ENCODE results near the gene ZMIZ1.

Gene ZMIZ1

DNA sequence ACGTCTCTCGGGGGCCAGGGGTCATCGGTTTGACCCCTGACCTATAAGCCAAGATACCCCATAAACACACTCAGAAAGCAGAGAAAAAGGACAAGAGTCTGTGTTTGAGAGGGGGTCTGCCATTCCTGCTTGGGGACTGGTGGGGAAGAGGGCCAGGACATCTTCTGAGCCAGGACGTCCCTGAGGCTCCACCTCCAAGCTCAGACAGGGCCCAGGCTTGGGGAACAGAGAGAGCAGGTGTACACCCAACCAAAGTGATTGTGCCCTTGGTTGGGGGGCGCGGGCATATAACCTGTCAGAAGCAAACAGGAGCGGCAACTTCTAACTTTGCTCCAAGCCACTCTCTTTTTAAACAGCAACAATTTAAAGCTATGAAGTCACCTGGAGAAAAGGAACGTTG is 244.6 kb downstream of the ZMIZ1 start:
- in situ Hi-C loops (cut with HindIII; ENCODE audit: low sequenced_read_pairs), result no loop called here

DNA sequence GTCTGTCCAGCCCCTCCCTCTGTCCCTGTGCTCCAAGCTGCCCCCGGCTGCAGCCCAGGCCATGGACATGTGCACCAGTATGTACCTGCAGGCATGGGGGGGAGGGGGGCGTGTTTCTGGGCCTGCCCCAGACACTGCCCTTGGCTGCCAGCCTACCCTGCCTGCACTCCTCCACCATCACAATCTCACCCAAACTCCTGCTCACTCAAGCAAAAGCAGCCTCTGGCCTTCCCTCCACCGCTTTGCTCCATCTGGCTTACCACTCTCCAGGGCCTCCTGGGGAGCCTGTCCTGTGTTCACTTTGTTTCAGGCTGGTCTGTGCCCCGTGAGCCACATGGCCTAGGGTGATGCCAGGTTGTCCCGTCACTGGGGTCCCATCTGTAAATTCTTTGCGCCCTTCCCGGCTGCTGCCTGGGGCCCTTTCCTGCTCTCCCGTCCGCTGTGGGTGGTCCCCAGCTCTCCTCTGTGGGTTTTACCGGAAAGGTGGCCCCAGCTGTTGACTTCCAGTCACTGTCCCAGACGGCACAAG is 245.2 kb downstream of the ZMIZ1 start:
- in situ Hi-C loops (cut with HindIII; ENCODE audit: low sequenced_read_pairs), result no loop called here

DNA sequence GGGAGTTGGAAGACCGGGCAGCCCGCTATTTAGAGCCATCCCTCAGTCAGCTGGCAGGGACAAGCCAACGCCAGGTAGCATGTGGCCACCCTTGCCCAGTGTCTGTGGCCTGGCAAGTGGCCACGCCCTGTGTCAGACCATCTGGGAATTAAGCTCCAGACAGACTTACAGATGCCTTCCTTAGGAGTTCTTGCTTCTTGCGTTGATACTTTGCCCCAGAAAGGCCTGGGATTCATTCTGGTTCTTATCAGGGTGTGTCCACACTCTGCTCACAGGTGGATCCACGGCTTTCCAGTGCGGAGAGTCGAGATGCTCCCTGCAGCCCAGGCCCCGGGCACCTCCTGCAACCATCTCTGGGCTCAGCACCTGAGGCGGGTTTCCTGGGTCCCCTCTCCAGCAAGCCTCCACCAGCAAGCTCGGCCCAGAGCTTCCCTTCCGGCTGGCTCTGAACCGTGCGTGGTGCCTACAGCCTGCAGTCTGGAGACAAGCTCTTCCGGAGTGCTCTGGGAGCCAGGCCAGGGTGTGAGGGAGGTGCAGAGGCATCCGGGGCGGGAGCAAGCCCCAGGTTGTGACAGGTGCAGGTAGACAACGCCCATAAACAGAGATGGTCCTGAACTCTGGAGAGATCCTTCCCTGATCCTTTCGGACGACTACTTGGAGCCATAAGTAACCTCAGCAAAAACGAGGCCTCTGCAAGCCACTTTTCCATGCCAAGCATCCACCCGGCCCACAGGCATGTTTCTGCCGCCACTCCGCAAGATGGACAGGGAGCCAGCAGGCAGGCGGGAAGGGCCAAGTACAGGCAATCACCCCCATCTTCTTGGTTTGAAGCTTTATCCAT is 246.2 kb downstream of the ZMIZ1 start:
- in situ Hi-C loops (cut with HindIII; ENCODE audit: low sequenced_read_pairs), result loop anchor here (5.0 kb wide), 1 partner anchor 68 kb away; no protein-coding TSS in a partner anchor

DNA sequence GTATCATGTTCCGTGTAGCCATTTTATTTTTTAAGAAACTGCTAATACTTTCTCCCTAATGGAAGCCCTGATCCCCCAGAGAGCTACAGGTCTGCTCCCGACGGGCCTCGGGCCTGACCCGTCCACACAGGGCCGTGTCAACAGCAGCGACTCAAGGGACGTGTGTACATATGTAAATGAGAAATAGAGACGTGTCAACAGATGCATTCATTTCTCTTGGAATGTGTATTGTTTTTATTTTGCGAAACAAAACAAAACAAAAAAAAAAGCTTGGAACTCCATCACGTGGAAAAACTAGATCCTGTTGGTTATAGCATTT is 246.8 kb downstream of the ZMIZ1 start:
- in situ Hi-C loops (cut with HindIII; ENCODE audit: low sequenced_read_pairs), result loop anchor here (5.0 kb wide), 1 partner anchor 68 kb away; no protein-coding TSS in a partner anchor

DNA sequence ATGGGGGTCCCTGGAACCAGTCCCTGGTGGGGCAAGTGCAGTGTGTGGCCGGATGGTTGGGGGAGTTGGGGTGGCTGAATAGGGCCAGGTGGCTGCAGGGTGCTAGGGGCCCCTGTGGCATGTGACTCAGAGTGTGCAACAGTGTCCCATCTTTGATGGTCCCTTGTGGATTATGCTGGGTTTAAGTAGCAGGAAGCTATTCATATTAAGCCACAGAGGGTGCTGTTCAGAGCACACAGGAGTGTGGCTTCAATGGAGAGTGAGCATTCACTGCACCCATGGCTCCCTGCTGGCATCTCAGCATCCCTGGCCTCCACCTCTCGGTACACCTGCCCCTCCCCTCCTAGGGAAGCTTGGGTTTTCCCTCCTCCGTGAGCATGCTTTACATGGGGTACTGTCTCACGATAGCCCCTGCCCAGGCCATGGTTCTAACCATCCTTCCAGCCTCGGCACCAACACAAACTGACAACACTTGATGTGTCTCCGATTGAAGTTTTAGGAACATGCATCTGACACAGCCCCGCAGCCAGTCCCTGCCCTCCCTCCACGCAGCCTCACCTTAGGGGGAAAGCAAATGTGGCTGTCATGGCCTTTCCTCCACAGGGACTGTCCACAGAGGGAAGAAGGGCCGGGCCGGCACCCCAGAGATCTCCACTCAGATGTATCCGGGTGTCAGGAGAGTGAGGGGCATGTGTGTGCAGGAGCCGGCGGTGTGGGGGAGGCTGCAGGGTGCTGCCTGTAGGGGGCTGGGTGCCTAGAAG is 248.1 kb downstream of the ZMIZ1 start:
- in situ Hi-C loops (cut with HindIII; ENCODE audit: low sequenced_read_pairs), result loop anchor here (5.0 kb wide), 1 partner anchor 70 kb away; no protein-coding TSS in a partner anchor

DNA sequence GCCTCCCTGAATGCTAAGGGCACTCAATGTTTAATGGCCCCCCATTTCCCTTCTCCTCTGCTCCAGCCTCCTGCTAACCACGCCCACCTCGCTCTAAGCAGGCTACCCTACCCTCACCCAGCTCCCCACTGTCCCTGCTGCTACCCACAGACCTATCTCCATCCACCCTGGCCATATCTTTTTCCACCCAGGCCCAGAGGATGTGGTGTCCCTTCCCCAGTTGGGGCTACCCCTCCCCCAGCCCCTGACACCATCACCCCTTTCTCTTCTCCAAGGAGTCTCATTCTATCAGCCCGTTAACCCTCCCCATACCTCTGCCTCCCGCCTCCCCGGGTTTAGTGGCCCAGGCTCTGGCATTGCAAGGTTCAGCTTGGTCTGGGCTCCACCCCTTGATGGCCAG is 249.6 kb downstream of the ZMIZ1 start:
- in situ Hi-C loops (cut with HindIII; ENCODE audit: low sequenced_read_pairs), result loop anchor here (5.0 kb wide), 1 partner anchor 71 kb away; no protein-coding TSS in a partner anchor

DNA sequence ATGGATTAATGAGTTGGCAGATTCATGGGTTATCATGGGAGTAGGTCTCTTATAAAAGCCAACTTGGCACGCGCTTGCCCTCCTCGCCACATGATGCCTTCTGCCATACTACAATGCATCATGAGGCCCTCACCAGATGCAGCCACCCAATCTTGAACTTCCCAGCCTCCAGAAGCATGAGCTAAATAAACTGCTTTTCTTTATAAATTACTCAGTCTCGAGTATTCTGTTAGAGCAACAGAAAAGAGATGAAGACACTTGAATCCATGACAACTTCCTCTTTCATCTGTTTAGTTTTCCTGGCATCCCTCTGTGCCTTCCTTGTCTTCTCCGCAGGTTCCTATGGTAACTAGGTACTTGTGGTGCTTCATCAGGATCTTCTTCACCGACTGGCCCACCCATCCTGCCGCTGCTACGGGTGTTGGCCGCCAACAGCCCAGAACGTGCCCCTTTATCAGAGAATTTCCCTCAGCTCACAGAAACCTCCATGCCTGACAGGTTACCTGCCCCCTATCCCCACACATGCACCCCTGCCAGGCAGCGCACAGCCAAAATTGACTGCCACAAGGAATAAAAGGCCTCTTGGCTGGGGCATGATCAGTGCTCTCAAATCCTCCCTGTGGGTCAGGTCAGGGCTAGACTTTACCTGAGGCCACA is 250.5 kb downstream of the ZMIZ1 start:
- in situ Hi-C loops (cut with HindIII; ENCODE audit: low sequenced_read_pairs), result loop anchor here (5.0 kb wide), 1 partner anchor 72 kb away; no protein-coding TSS in a partner anchor

DNA sequence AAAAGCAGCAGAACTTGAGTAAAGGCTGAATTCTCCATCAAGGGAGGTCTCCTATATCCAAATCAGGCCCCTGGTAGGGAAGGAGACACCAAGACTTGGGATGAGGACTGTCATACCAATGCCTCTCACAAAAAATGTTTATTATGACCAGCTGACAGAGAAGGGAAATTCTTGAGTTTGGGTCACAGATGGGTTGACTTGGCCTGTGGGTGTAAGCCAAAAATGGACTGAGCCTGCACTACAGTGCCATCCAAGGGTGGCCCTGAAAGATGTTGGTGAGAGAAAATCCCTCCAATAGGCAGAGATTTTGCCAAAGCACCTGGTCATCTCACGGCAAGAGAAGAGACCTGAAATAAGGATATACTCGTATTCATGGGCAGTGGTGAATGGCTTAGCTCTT is 251.6 kb downstream of the ZMIZ1 start:
- in situ Hi-C loops (cut with HindIII; ENCODE audit: low sequenced_read_pairs), result no loop called here

DNA sequence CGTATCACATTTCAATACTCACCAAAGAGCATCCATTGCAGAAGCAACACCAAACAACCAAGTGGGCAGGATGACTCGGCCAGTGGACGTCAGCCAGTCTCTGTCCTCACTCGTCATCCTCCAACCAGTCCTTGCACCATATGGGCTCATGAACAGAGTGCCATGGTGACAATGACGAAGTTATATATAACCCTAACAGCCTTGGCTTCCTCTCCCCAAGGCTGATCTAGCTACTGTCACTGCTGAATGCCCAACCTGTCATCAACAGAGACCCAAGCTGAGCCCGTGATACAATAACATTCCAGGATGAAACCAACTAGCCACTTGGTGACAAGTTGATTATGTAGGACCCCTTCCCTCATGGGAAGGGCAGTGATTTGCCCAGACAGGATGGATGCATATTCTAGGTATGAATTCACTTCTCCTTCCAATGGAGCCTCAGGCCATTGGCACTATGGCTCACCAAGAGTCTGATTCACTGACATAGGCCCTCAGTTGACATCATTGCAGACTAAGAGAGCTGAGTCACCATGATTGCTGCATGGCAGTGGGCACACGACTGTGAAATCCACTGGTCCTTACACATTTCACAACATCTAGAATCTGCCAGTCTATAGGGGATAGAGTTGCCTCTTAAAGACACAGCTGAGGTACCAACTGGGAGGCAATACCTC is 252.2 kb downstream of the ZMIZ1 start:
- in situ Hi-C loops (cut with HindIII; ENCODE audit: low sequenced_read_pairs), result no loop called here

DNA sequence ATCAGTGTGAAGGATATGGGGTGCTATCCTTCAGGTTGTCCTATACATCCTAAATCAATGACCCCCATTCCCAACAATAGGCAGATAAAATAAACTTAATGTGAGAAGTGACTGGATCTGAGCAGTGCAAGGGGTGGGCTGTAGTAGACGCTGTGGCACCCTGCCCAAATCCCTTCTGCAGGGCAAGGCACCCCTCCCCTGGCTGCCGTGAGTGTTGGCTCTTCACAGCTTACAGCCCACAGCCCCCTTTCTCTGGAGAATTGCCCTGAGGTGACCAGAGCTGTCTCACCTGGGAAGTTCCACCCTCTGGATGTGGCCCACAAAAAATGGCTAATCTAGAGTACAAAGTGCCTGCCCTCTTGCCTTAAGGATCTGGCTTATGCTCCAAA is 252.7 kb downstream of the ZMIZ1 start:
- in situ Hi-C loops (cut with HindIII; ENCODE audit: low sequenced_read_pairs), result no loop called here

DNA sequence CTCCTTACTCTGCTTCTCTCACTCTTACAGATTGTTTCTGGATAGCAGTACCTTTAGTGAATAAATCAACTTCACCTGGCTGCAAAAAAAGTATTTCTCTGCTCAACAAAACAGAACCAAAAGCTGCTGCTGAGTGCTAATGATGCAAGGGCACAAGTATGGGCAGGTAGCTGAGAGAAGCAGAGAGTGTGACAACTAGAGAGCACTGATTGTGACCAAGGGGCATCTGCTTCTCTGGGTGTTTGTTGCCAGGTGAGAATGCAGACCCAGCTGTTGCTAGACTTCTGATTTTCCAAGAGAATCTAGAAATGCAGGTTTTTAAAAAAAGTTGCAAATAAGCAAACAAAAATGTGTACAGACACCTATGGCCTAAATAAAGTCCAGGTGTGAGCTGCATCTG is 253.2 kb downstream of the ZMIZ1 start:
- in situ Hi-C loops (cut with HindIII; ENCODE audit: low sequenced_read_pairs), result no loop called here

DNA sequence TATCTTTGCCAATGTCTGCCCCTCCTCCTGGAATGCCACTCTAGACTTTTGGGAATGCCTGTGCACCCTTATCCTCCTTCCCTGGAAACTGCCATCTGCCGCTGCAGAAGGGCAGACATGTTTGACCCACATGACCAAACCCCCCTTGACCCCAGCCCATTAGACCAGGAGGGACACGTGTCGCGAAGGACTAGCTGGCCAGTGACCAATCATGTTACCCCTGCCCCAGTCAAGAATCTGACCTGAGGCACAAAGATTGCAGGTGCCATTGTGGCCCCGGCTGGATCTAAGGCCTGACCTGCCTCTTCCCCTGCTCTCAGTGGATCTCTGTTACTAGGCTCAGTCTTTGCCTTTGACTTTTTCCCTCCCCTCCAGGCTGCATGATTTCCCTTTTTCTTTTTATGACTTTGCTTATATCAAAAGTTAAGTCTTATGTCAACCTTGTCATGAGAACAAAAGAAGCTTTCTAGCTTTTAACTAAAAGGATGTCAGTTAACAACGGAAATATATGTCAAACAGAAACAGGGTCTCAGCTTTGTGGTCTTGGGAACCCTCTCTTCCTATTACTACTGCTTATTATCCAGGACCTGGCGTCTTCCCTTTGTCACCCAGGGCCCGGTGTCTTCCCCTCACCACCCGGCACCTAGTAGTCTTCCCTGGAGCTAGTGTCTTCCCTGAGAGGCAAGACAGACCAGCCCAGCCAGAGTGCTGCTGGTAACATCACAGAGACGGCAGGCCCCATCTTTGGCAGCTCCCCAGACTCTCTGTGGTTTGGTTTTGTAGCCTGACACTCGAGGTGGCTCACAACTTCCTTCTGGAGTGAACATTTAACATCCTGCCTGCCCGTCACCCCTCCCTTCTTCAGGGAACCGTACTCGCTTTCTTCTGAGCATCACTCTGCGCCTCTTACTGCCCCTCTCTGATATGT is 254.1 kb downstream of the ZMIZ1 start:
- in situ Hi-C loops (cut with HindIII; ENCODE audit: low sequenced_read_pairs), result no loop called here

DNA sequence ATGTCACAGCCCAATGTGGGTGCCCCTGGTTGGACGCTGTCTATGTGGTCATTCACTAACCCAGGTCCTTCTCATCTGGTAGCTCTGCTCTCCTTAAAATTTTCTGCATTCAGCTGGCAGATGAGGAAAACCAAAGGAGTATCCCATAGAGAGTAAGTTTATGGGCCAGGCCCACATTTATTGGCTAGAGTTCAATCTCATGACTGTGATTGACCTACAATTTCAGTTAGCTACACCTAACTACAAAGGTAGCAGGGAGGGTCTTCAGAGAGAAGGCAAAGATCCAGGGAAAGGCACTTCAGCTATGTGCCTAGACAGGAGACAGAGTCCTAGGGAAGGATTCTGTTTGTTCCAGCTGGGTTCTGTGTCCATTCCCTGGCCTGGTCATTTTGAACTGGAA is 254.8 kb downstream of the ZMIZ1 start:
- in situ Hi-C loops (cut with HindIII; ENCODE audit: low sequenced_read_pairs), result no loop called here

DNA sequence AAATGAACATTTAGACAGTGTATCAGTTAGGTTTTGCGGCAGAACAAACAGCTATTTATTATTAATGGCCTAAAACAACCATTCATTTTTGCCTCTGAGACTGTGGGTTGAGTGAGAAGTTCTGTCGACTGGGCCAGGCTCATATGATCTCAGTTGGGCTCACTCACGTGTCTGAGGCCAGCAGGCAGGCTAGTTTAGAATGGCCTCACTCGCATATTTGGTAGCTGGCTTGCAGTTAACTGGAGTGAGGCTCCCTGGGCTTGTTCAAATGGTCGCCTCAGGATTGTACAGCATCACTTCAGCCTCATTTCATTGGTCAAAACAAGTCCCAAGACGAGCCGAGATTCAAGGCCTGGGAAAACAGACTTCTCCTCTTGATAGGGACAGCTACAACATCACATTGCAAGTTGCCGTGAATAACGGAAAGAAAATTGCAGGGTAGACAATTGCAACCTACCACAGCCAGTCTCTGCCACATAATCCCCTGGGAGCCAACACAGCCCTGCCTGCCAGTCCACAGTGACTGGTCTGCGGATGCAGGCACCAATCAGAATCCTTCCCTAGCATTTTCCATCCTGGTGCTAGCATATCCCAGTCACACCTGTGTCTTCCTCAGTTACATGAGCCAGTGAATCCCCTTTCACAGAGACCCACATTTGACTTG is 255.4 kb downstream of the ZMIZ1 start:
- in situ Hi-C loops (cut with HindIII; ENCODE audit: low sequenced_read_pairs), result no loop called here

DNA sequence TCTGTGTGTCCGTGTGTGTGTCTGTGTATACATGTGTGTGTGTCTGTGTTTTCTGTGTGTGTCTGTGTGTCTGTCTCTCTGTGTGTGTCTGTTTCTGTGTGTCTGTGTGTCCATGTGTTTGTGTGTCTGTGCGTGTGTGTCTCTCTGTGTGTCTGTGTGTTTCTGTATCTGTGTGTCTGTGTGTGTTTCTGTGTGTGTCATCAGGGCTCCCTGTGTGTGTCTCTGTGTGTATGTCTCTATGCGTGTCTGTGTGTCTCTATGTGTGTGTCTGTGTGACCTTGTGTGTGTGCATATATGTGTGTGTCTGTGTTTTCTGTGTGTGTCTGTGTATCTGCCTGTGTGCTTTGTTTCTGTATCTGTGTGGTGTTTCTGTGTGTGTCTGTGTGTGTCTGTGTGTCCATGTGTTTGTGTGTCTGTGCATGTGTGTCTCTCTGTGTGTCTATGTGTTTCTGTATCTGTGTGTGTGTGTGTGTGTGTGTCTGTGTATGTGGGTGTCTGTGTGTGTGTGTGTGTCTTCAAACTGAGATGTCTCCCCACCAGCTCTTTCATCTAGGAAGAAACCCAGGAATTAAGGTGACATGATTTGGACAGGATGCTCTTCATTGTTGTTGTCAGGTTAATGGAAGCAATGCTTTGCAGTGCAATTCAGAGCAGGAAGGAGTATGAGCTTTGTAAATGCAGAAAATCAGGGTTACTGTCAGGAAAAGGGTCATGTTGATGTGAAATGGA is 257.8 kb downstream of the ZMIZ1 start:
- in situ Hi-C loops (cut with HindIII; ENCODE audit: low sequenced_read_pairs), result no loop called here

DNA sequence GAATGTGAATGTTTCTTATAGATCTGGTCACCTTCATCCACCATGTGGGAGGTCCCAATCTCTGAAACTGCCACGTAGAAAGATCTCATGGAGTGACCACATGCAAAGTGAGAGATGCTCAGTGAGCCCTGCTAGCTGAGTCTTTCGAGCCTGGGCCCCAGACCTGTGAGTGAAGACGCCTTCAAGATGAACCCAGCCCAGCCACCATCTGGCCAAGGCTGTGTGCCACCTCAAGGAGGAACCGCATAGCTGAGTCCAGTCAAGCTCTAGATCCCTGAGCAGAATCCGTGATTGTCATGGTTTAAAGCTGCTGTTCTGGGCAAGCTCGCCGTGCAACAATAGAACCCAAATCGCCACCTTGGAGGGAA is 258.3 kb downstream of the ZMIZ1 start:
- in situ Hi-C loops (cut with HindIII; ENCODE audit: low sequenced_read_pairs), result no loop called here

DNA sequence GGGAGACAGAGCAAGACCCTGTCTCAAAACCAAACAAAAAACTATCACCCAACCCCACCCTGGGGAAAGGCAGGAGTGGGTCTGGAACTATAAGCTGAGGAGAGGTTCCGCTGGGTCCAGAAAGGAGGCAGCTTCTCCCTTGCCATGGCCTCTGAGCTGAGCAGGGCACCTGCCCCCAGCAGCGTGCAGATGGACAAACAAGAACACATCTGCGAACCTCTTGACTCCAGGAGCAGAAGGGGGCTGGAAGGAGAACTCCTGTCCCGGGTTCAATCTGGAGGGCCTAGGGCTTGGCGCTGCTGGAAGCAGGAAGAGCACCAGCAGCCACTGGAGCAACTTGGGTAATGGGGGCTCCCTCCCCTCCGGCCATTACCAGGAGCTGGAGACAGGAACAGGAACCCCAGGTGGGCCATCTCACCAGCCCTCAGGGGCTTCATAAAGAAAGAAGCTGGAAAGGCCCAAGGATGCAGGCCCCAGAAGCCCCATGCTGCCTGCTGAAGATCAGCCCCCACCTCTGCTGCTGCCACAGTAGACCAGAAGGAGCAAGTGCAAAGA is 259.5 kb downstream of the ZMIZ1 start:
- in situ Hi-C loops (cut with HindIII; ENCODE audit: low sequenced_read_pairs), result no loop called here

Measured in endothelial cell of hepatic sinusoid (primary cell).